Loucy (cell line): ENCODE data around the gene PSMA1.

Experiments used
- EZH2phosphoT487 ChIP-seq: fragments of 200-600 bp; IDR thresholded peaks from 2 replicates; pipeline ENCODE4 v1.6.1; 2018; ENCODE audit warnings: antibody characterized with exemption, mild to moderate bottlenecking, moderate library complexity, borderline replicate concordance
- TF ChIP-seq, protein P1 (sequence below): fragments of 200-600 bp; sonication (generic); conservative IDR thresholded peaks from 2 replicates; pipeline ENCODE4 v1.5.1; 2014; ENCODE audit warnings: mild to moderate bottlenecking, antibody characterized with exemption, low read length

DNA sequence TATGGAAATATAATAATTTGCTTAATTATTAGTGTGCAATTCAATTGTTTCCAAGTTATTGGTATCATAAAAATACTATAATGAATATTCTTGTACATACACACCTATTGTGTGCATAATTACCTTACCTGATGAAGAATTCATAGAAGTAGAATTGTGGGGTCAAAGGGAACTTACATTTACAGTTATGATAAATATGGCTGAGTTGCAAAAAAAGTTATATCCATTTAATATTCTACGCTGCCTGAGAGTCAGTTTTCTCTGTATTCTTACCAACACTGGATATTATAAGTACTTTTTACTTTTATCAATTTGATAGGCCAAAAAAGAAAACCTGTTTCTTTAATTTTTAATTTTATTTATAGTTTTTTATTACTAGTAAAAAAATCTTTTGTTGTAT is 2.1 kb upstream of the PSMA1 start:
- TF ChIP-seq, protein P1, sequence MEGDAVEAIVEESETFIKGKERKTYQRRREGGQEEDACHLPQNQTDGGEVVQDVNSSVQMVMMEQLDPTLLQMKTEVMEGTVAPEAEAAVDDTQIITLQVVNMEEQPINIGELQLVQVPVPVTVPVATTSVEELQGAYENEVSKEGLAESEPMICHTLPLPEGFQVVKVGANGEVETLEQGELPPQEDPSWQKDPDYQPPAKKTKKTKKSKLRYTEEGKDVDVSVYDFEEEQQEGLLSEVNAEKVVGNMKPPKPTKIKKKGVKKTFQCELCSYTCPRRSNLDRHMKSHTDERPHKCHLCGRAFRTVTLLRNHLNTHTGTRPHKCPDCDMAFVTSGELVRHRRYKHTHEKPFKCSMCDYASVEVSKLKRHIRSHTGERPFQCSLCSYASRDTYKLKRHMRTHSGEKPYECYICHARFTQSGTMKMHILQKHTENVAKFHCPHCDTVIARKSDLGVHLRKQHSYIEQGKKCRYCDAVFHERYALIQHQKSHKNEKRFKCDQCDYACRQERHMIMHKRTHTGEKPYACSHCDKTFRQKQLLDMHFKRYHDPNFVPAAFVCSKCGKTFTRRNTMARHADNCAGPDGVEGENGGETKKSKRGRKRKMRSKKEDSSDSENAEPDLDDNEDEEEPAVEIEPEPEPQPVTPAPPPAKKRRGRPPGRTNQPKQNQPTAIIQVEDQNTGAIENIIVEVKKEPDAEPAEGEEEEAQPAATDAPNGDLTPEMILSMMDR, result no peak
- TF ChIP-seq EZH2phosphoT487, result no peak
